GM12865 (cell line): ENCODE measurements around the gene UCN.

Experiments
- DNase-seq: peaks from one replicate; pipeline ENCODE4 v3.0.0; 2010; ENCODE audit warnings: low read depth
- H3K4me3 ChIP-seq: 2 replicates; pipeline ENCODE4 v1.5.1; 2011; ENCODE audit warnings: mild to moderate bottlenecking, low read depth, low read length, control low read depth
- CTCF ChIP-seq: IDR thresholded peaks from 2 replicates; pipeline ENCODE4 v1.5.1; 2011; ENCODE audit warnings: low read length, control low read depth, low read depth, inconsistent platforms; ENCODE audit not compliant: insufficient read depth; ENCODE audit errors: missing control alignments

UCN gene

GRCh38 chr2:27350106-27350693, 42.0 kb upstream of the UCN start:
- TF ChIP-seq CTCF: no peak
- DNase-seq: no peak
- H3K4me3 ChIP-seq: no peak overlapping the region

GRCh38 chr2:27347641-27348040, 39.4 kb upstream of the UCN start:
- no peak for TF ChIP-seq CTCF

GRCh38 chr2:27336173-27336572, 27.9 kb upstream of the UCN start:
- no peak overlapping the region for H3K4me3 ChIP-seq
- DNase-seq: no peak
- TF ChIP-seq CTCF: no peak

More at GRCh38 chr2:27347641-27348040, 39.4 kb upstream of the UCN start:
- DNase-seq: no peak
- no peak overlapping the region for H3K4me3 ChIP-seq

GRCh38 chr2:27335311-27335710, 27.1 kb upstream of the UCN start:
- H3K4me3 ChIP-seq: no peak overlapping the region
- no peak for DNase-seq
- TF ChIP-seq CTCF: no peak

- TF ChIP-seq CTCF: no peak
These were observed 16.5 kb upstream of the UCN start for GRCh38 chr2:27324720-27325119.

GRCh38 chr2:27323596-27324285, 15.5 kb upstream of the UCN start:
- DNase-seq: no peak
- H3K4me3 ChIP-seq: peak overlapping the region; percentile 68
- no peak for TF ChIP-seq CTCF

More at GRCh38 chr2:27324720-27325119, 16.5 kb upstream of the UCN start:
- no peak for DNase-seq
- no peak overlapping the region for H3K4me3 ChIP-seq
